ENCODE data around the gene FAM171A1.

Gene FAM171A1

GRCh38 chr10:15169555-15170401 is 201.3 kb downstream of the FAM171A1 start:
- peak; percentile 26 to 29 for DNase-seq (ENCODE audit: low read depth in 2 of 2)

GRCh38 chr10:15168786-15169554 is 202.1 kb downstream of the FAM171A1 start:
- peak; percentile 95 to 96 for DNase-seq (ENCODE audit: low read depth in 2 of 2)

GRCh38 chr10:15168291-15168785 is 202.8 kb downstream of the FAM171A1 start, which contains the start of gene NMT2:
Gene NMT2 (minus strand): TSS chr10:15168693. CDS start chr10:15168612, 81 bp downstream.
- no peak for DNase-seq (ENCODE audit: low read depth in 2 of 2)

DNA sequence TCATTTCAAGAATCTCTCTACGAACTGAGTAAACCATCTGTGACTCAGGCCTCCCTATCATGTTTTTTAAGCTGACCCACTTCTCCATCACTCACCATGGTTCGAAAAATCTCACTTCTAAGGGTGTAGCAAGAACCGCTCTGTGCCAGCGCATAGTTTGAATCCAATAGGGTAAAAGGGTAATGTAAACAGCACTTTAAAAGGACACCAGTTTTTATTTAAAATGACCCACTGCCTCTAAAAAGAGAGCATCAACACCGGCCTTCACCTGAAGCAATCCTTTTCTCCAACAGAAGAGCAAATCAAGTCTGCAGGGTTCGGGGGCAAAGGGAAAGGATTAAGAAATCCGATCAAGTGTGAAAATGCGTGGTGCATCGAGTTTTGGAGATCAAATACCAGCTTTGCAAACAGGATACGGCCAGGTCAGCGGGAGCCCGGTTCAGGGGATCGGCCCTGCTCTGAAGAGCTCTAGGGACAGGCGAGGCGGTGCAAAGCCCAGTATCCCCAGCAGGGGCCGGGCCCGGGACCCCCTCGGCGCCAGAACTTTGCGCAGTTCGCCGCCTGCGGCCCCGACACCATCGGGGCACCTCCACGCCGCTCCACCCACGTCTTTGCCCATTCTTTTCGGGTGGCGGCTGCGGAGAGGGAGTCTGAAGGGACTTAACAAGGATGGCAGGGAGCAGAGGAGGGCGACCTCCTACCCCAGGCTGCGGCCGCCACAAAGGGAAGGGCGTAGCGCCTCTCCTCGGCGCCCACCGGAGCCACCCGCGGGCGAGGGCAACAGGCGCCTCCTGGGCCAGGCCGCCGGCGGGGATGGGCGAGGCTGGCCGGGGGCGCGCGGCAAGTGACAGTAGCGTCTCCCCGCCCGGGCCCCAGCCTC is 203.4 kb downstream of the FAM171A1 start:
- DNase-seq (ENCODE audit: low read depth in 2 of 2) = peak in 1 of 2 donors; percentile 34

DNA sequence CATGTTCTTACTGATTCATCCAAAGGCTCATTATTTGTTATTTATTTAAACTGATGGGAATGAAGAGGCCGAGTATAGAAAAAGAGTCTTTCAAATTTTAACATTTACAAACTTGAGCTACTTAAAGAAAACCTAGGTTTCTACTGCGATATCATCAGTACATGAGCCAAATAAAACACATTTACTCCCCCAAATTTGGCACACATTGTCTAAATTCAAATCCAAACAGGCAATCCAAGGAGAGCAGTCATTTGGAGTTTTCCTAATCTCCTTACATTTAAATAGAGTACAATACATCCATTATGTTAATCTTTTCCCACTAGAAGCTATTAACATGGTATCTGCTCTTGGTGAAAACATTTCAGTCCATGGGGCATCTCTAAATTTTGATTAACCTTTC is 204.8 kb downstream of the FAM171A1 start:
- DNase-seq (ENCODE audit: low read depth in 2 of 2) = no peak

GRCh38 chr10:15163253-15163828 is 207.7 kb downstream of the FAM171A1 start:
- DNase-seq (ENCODE audit: low read depth in 2 of 2) = no peak

Data from stimulated activated CD8-positive, alpha-beta memory T cell treated with anti-CD3 and anti-CD28 coated beads, Interleukin-7, amount 100 ng/mL, for 4 hours (primary cell).